WTC11 (cell line): ENCODE measurements around the gene SGMS1.

Experiments used
- CREB1 ChIP-seq: sonication (generic); formaldehyde crosslinking; IDR thresholded peaks from 2 replicates; pipeline ENCODE4 v1.8.0; 2023; ENCODE audit warnings: mild to moderate bottlenecking, missing genetic modification reagents
- CTCF ChIP-seq: fragments of 200-600 bp; IDR thresholded peaks from 2 replicates; pipeline ENCODE4 v1.8.0; 2022; ENCODE audit warnings: antibody characterized with exemption
- PRRX2 ChIP-seq: fragments of 250-450 bp; sonication (Bioruptor Pico); IDR thresholded peaks from 2 replicates; pipeline ENCODE4 v1.8.0; 2021; ENCODE audit warnings: mild to moderate bottlenecking
- USF1 ChIP-seq: sonication (generic); formaldehyde crosslinking; IDR thresholded peaks from 2 replicates; pipeline ENCODE4 v1.8.0; 2022; ENCODE audit warnings: mild to moderate bottlenecking, missing genetic modification reagents

- TF ChIP-seq USF1 (CRISPR knock-in tag) (no peak), PRRX2 (CRISPR knock-in tag) (no peak), CTCF (no peak), CREB1 (CRISPR knock-in tag) (no peak)
Observed at GRCh38 chr10:50496228-50496627, 127.5 kb downstream of the SGMS1 start.
